Loucy (cell line): ENCODE measurements around the gene CNPY3.
"Not testable (repeated sequence)": the region's sequence is repeated elsewhere in the genome, so short reads cannot be mapped to it uniquely, and the experiment has no call there.

ENCODE experiments used
- H2AFZ ChIP-seq: fragments of 200-600 bp; sonication (generic); 2 replicates; pipeline ENCODE4 v1.6.0; 2016; ENCODE audit warnings: antibody characterized with exemption, mild to moderate bottlenecking, low read length, moderate library complexity
- H3F3A ChIP-seq: fragments of 200-600 bp; 2 replicates; pipeline ENCODE4 v1.6.0; 2016; ENCODE audit warnings: antibody characterized with exemption, low read depth, mild to moderate bottlenecking
- H3K27me3 ChIP-seq: fragments of 200-600 bp; sonication (generic); 2 replicates; pipeline ENCODE4 v1.6.1; 2014; ENCODE audit warnings: low read length, mild to moderate bottlenecking; ENCODE audit not compliant: insufficient read depth, poor library complexity, severe bottlenecking
- H3K36me3 ChIP-seq: fragments of 200-600 bp; sonication (generic); 2 replicates; pipeline ENCODE4 v1.6.1; 2016; ENCODE audit warnings: low read length; ENCODE audit not compliant: insufficient read depth
- H3K4me1 ChIP-seq: fragments of 200-600 bp; sonication (generic); 2 replicates; pipeline ENCODE4 v1.5.1; 2014; ENCODE audit warnings: low read length, mild to moderate bottlenecking; ENCODE audit not compliant: insufficient read depth, poor library complexity, severe bottlenecking
- H3K4me2 ChIP-seq: fragments of 200-600 bp; sonication (generic); 2 replicates; pipeline ENCODE4 v1.6.0; 2014; ENCODE audit warnings: antibody characterized with exemption, low read length, low read depth, mild to moderate bottlenecking; ENCODE audit not compliant: poor library complexity, severe bottlenecking
- H3K4me3 ChIP-seq: fragments of 200-600 bp; sonication (generic); 2 replicates; pipeline ENCODE4 v1.5.1; 2014; ENCODE audit warnings: low read length, mild to moderate bottlenecking, mixed read lengths; ENCODE audit not compliant: poor library complexity, severe bottlenecking
- H3K79me2 ChIP-seq: fragments of 200-600 bp; sonication (generic); 2 replicates; pipeline ENCODE4 v1.6.1; 2014; ENCODE audit warnings: low read length; ENCODE audit not compliant: insufficient read depth
- H3K9ac ChIP-seq: fragments of 200-600 bp; sonication (generic); 2 replicates; pipeline ENCODE4 v1.6.0; 2014; ENCODE audit warnings: mild to moderate bottlenecking, low read depth, low read length, moderate library complexity; ENCODE audit not compliant: poor library complexity, severe bottlenecking
- H3K9me2 ChIP-seq: fragments of 200-600 bp; sonication (generic); replicated peaks from 2 replicates; pipeline ENCODE4 v1.6.1; 2016; ENCODE audit warnings: low read depth, low read length, mixed read lengths
- H3K9me3 ChIP-seq: fragments of 200-600 bp; sonication (generic); 2 replicates; pipeline ENCODE4 v1.6.1; 2014; ENCODE audit warnings: mild to moderate bottlenecking, antibody characterized with exemption, low read length, low read depth; ENCODE audit not compliant: insufficient read depth
- H4K20me1 ChIP-seq: fragments of 200-600 bp; sonication (generic); 2 replicates; pipeline ENCODE4 v1.6.0; 2014; ENCODE audit warnings: antibody characterized with exemption, low read length, mild to moderate bottlenecking; ENCODE audit not compliant: insufficient read depth, poor library complexity, severe bottlenecking
- CTCF ChIP-seq: fragments of 200-600 bp; sonication (generic); conservative IDR thresholded peaks from 2 replicates; pipeline ENCODE4 v1.5.1; 2014; ENCODE audit warnings: mild to moderate bottlenecking, antibody characterized with exemption, low read length
- EZH2phosphoT487 ChIP-seq: fragments of 200-600 bp; IDR thresholded peaks from 2 replicates; pipeline ENCODE4 v1.6.1; 2018; ENCODE audit warnings: antibody characterized with exemption, mild to moderate bottlenecking, moderate library complexity, borderline replicate concordance

The CNPY3 gene

GRCh38 chr6:42938987-42939809 is 9.9 kb downstream of the CNPY3 start:
- Histone ChIP-seq H4K20me1 (peaks cover 31% of the 10 kb centered on the region), H3K9me2 (no peaks in the 10 kb centered on the region), H3K9me3 (no peaks in the 10 kb centered on the region), H3K36me3 (peaks cover 70% of the 10 kb centered on the region; the same call in 1 of the 2 replicates), H2AFZ (no peak overlapping the region), H3K4me2 (no peak overlapping the region), H3F3A (no peaks in the 10 kb centered on the region), H3K4me1 (peaks cover 3% of the 10 kb centered on the region), H3K9ac (no peak overlapping the region), H3K4me3 (no peak overlapping the region), H3K79me2 (peaks cover 46% of the 10 kb centered on the region), H3K27me3 (no peaks in the 10 kb centered on the region)
- no peak for TF ChIP-seq CTCF
- no peak for TF ChIP-seq EZH2phosphoT487

GRCh38 chr6:42939810-42940167 is 10.5 kb downstream of the CNPY3 start:
- H3K4me2 ChIP-seq: no peak overlapping the region
- H3K9me2 ChIP-seq: no peaks in the 10 kb centered on the region

GRCh38 chr6:42940493-42941045 is 11.3 kb downstream of the CNPY3 start:
- Histone ChIP-seq H3K9me2 (no peaks in the 10 kb centered on the region), H3K79me2 (peaks cover 32% of the 10 kb centered on the region; the same call in 1 of the 2 replicates), H3K27me3 (no peaks in the 10 kb centered on the region), H4K20me1 (peaks cover 19% of the 10 kb centered on the region), H2AFZ (no peak overlapping the region), H3K36me3 (peaks cover 58% of the 10 kb centered on the region; the same call in 1 of the 2 replicates), H3K4me1 (no peaks in the 10 kb centered on the region), H3K4me3 (no peak overlapping the region), H3F3A (no peaks in the 10 kb centered on the region), H3K4me2 (no peak overlapping the region), H3K9ac (no peak overlapping the region), H3K9me3 (no peaks in the 10 kb centered on the region)
- TF ChIP-seq EZH2phosphoT487: no peak
- TF ChIP-seq CTCF: no peak

More at GRCh38 chr6:42939810-42940167, 10.5 kb downstream of the CNPY3 start:
- Histone ChIP-seq H3K79me2 (peaks cover 40% of the 10 kb centered on the region), H3K9ac (no peak overlapping the region), H3F3A (no peaks in the 10 kb centered on the region), H4K20me1 (peaks cover 26% of the 10 kb centered on the region), H3K4me3 (no peak overlapping the region), H3K27me3 (no peaks in the 10 kb centered on the region), H3K36me3 (peaks cover 65% of the 10 kb centered on the region; the same call in 1 of the 2 replicates), H3K4me1 (no peaks in the 10 kb centered on the region), H2AFZ (no peak overlapping the region), H3K9me3 (no peaks in the 10 kb centered on the region)
- TF ChIP-seq EZH2phosphoT487: no peak
- no peak for TF ChIP-seq CTCF

GRCh38 chr6:42941356-42941755 is 12.1 kb downstream of the CNPY3 start:
- H3K9me2 ChIP-seq, H3K4me2 ChIP-seq, H3K4me3 ChIP-seq, H3K27me3 ChIP-seq, H3F3A ChIP-seq, H3K4me1 ChIP-seq, H3K9ac ChIP-seq, H3K9me3 ChIP-seq, H2AFZ ChIP-seq: not testable (repeated sequence)
- Histone ChIP-seq H4K20me1 (peaks cover 17% of the 10 kb centered on the region), H3K36me3 (peaks cover 50% of the 10 kb centered on the region; the same call in 1 of the 2 replicates), H3K79me2 (peaks cover 24% of the 10 kb centered on the region; the same call in 1 of the 2 replicates)
